H1 (cell line): ENCODE results near the gene QSOX2. TPM values are rescaled to one million over a fixed set of nuclear protein-coding genes. Genes with fewer than 3 reads are reported as not detected.

Experiments used
- EP300 ChIP-seq, 2 experiments: IDR thresholded peaks; 1 replicate in 1 of 2; 2 replicates in 1 of 2; pipeline ENCODE4 v1.6.1; 2011 to 2012; ENCODE audit warnings: low read depth in 2 of 2, low read length in 2 of 2, mild to moderate bottlenecking in 2 of 2, borderline replicate concordance in 1 of 2, inconsistent platforms in 1 of 2, moderate library complexity in 1 of 2
- HDAC6 ChIP-seq: IDR thresholded peaks from one replicate; pipeline ENCODE4 v1.7.1; 2012; ENCODE audit warnings: low read depth, mild to moderate bottlenecking, inconsistent platforms, low read length, moderate library complexity
- KDM4A ChIP-seq: IDR thresholded peaks from one replicate; pipeline ENCODE4 v1.7.1; 2012; ENCODE audit warnings: low read depth, mild to moderate bottlenecking, moderate library complexity, low read length, inconsistent platforms; ENCODE audit not compliant: severe bottlenecking
- KDM5A ChIP-seq: fragments of 200-600 bp; IDR thresholded peaks from 2 replicates; pipeline ENCODE4 v1.7.1; 2012; ENCODE audit warnings: mild to moderate bottlenecking, low read length, inconsistent platforms, mixed read lengths
- RAD21 ChIP-seq, 2 experiments: IDR thresholded peaks in 1 of 2; conservative IDR thresholded peaks in 1 of 2; 2 replicates each; pipeline ENCODE4 v1.6.1; 2011; ENCODE audit warnings: low read depth in 2 of 2, low read length in 2 of 2, improper control_type of control experiment in 1 of 2, inconsistent platforms in 1 of 2, mild to moderate bottlenecking in 1 of 2, moderate library complexity in 1 of 2
- TCF12 ChIP-seq: IDR thresholded peaks from 2 replicates; pipeline ENCODE4 v1.6.1; 2011; ENCODE audit warnings: low read depth, mild to moderate bottlenecking, low read length
- TEAD4 ChIP-seq: IDR thresholded peaks from 2 replicates; pipeline ENCODE4 v1.6.1; 2012; ENCODE audit warnings: low read depth, low read length, inconsistent platforms, mixed read lengths
- polyA plus RNA-seq, 7 experiments: library from polyadenylated mRNA; depleted of rRNA in 3 of 7; stranded (reverse) in 5 of 7; unstranded in 2 of 7; fragments of >200 nt in 5 of 7; fragments of 200-250 nt in 2 of 7; gene quantifications; 1 replicate in 5 of 7; 2 replicates in 1 of 7; 4 replicates in 1 of 7; pipeline versions ENCODE4 v1.2.1 to v1.2.3, GENCODE V29; 2011 to 2013; ENCODE audit warnings: missing spikeins in 2 of 7, mixed read lengths in 2 of 7
- total RNA-seq: library from RNA; stranded (reverse); fragmentation: NEBNext Ultra II Directional; extraction: Animal tissue kit (Norgen Biotek cat#: 25700); gene quantifications from 2 replicates; pipeline ENCODE4 v1.2.1, GENCODE V29; 2021
- TF ChIP-seq, protein P1 (sequence below): IDR thresholded peaks from 2 replicates; pipeline ENCODE4 v1.6.1; 2011; ENCODE audit warnings: low read length, improper control_type of control experiment

Gene QSOX2
- total and polyA plus RNA-seq, 2 of the 8 experiments (the other 6 are each of a cell fraction or from before 2014, with no cell fraction given): 18.0 to 28.6 TPM

DNA sequence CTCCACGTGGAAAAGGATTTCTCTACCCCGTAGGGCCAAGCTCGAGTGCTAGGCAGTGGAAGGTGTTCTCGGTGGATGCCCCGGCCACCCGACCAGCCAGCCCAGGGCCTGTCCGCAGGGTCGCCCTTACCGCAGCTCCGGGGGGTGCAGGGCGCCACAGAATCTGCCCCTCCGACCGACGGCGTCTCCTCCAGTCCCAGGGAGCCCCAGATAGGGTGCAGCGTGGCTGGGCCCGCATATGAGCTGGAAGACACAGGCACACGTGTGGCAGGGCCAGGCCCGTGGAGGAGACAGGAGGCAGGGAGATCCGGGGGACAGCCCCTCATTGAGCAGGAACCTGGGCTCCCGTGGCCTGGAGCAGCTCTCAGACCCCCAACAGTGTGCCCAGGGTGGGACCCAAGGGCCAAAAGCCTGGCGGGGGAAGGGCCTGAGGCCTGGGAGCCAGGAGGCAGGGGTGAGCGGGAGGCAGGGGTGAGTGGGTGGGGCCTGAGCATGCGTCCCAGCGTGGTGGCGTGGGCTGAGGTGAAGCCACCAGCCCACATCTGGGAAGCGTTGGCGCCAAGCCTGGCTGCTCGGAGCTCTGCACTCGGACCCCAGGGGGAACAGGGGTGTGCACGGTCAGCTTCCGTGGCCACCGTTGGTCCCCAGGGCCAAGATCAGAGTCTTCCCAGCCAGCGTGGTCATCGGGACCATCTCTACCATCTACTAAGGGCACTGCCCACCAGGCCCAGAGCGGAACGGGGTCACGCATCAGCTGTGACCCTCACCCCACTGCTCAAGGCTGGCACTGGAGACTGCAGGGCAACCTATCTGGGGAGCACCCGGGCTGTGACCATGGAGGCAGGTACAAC lies 36.0 kb upstream of the QSOX2 start (continued):
- TF ChIP-seq RAD21 (IDR thresholded peaks at IDR 0.05 in 1 of 2, conservative IDR thresholded peaks at IDR 0.05 in 1 of 2; ENCODE audit: low read depth in 2 of 2, low read length in 2 of 2) (no peak), TCF12 (no peak), KDM5A (no peak), HDAC6 (no peak), TEAD4 (no peak), EP300 (IDR thresholded peaks at IDR 0.05; ENCODE audit: borderline replicate concordance in 1 of 2, low read depth in 2 of 2, low read length in 2 of 2) (no peak), KDM4A (no peak)
- TF ChIP-seq, protein P1, sequence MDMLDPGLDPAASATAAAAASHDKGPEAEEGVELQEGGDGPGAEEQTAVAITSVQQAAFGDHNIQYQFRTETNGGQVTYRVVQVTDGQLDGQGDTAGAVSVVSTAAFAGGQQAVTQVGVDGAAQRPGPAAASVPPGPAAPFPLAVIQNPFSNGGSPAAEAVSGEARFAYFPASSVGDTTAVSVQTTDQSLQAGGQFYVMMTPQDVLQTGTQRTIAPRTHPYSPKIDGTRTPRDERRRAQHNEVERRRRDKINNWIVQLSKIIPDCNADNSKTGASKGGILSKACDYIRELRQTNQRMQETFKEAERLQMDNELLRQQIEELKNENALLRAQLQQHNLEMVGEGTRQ: no peak
